Pancreas (tissue), 10 donors: ENCODE results near the gene GPRC5D. TPM values are rescaled to one million over a fixed set of nuclear protein-coding genes. Genes with fewer than 3 reads are reported as not detected.

Experiments used
- ATAC-seq, 4 donors: fragments of 200-7000 bp; cut with Tn5 transposase; one replicate each; pipeline versions ENCODE4 v1.8.0 to v1.9.1; 2020; ENCODE audit warnings: mild to moderate bottlenecking in 4 of 4, moderate library complexity in 4 of 4
- DNase-seq, 6 donors: peaks; one replicate each; pipeline ENCODE4 v3.0.0-alpha.2; 2020
- FAIRE-seq: peaks from 2 replicates; lab custom pipeline; 2012; peaks lifted over from hg19 to GRCh38; lab: Jason Lieb, UNC
- H3K27ac ChIP-seq, 4 donors: fragments of 200-600 bp; sonication (generic); 1 replicate in 3 of 4; 2 replicates in 1 of 4; pipeline versions ENCODE4 v1.5.0 to v1.8.0; 2020
- H3K27me3 ChIP-seq, 4 donors: fragments of 200-600 bp; one replicate each; pipeline ENCODE4 v1.8.0; 2021
- H3K36me3 ChIP-seq, 3 donors: fragments of 200-600 bp; sonication (generic) in 1 of 3; one replicate each; pipeline versions ENCODE4 v1.5.0 to v1.8.0; 2020 to 2021
- H3K4me1 ChIP-seq, 3 donors: fragments of 200-600 bp; one replicate each; pipeline ENCODE4 v1.8.0; 2021
- H3K4me3 ChIP-seq, 4 donors: fragments of 200-600 bp; sonication (generic) in 2 of 4; one replicate each; pipeline versions ENCODE4 v1.5.0 to v1.8.0; 2020 to 2021
- H3K9me3 ChIP-seq, 4 donors: fragments of 200-600 bp; one replicate each; pipeline ENCODE4 v1.8.0; 2021
- CTCF ChIP-seq, 4 donors: fragments of 200-600 bp; sonication (generic) in 3 of 4; IDR thresholded peaks; one replicate each; pipeline versions ENCODE4 v1.5.0 to v1.8.0; 2021; ENCODE audit warnings: antibody characterized with exemption in 4 of 4
- WGBS, 2 donors: extraction: QIAGEN DNeasy Blood & Tissue Kit; methylation state at CpG; one replicate each; pipeline ENCODE4 v1.1.7; 2013; 5-methylcytosine and 5-hydroxymethylcytosine counted together
- intact Hi-C, 3 donors: fragments of 100-400 bp; cut with DNase I; formaldehyde crosslinking; loops; one replicate each; pipeline versions ENCODE4 v1.11.1 to v1.14.2; 2022
- polyA plus RNA-seq, 2 donors: library from polyadenylated mRNA; stranded (reverse); fragments of 200-250 nt; gene quantifications; one replicate each; pipeline ENCODE4 v1.2.3, GENCODE V29; 2013
- total RNA-seq, 6 donors: library from RNA; stranded (reverse); fragmentation: NEBNext Ultra II Directional in 4 of 6; extraction: Animal tissue kit (Norgen Biotek cat#: 25700) in 4 of 6; gene quantifications; one replicate each; pipeline versions ENCODE4 v1.2.1 to v1.2.4, GENCODE V29; 2021 to 2023
- donor health status: healthy with polysubstance abuse.
- donor health status: DM: no; HTN: no; CAD: no; lungs with moderate emphysema.
- donor health status: DM: no; HTN: no; CAD: no.
- donor health status: control.
- donor health status: control.
- donor health status: Bipolar disorder and iron deficiency.
- donor health status: DM: yes; HTN: yes; CAD: no.
- donor health status: DM: no; HTN: no; CAD: no.
- donor health status: DM: no; HTN: no; CAD: no.
- donor health status: DM: yes; HTN: yes; CAD: no.

The GPRC5D gene
- total RNA-seq (under 1 TPM in 1 of 6 donors, not detected in 5; 0.24 TPM), polyA plus RNA-seq (under 1 TPM; 0.33 to 0.42 TPM)

DNA sequence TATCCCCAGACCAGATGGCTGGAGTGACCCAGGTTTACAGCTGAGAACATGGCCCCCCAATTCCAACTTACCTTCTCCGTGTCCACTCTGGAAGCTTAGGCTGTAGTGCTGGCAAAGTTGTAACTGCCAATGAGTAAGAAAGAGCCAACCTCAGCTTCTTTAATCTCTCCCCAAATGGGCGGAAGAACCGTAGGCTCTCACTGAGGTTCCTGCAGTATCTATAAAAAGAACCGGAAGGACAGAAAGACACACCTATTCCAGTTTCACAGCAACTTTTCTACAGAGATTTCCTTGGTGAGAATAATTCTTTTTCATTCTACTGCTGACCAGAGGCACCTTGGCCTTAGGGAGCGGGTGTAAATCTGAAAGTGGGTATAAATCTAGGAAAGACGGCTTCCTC, at the start of gene GPRC5D:
Gene GPRC5D, minus strand, starts transcription at position 135 of the 400 bp plus-strand sequence. CDS start 1,786 bp downstream, outside the sequence.
- no peaks in the 10 kb centered on the region for H3K4me1 ChIP-seq
- FAIRE-seq, result no peak
- WGBS, 2 donors, result 95 to 97% methylated on average over 6 of the region's 6 CpGs

GRCh38 chr12:13001775-13002040, 49.7 kb upstream of the GPRC5D start:
- Histone ChIP-seq H3K9me3 (no peaks in the 10 kb centered on the region), H3K27me3 (no peaks in the 10 kb centered on the region), H3K4me3 (peak overlapping the region in 3 of 4 donors; percentile 64 to 78 (median 75)), H3K27ac (peak overlapping the region; percentile 60 to 92 (median 83)), H3K4me1 (peaks cover 4 to 20% (median 16%) of the 10 kb centered on the region in 3 donors), H3K36me3 (no peaks in the 10 kb centered on the region)
- no peak for ATAC-seq
- no peak for DNase-seq
- 45 to 59% methylated on average over 16 of the region's 16 CpGs for WGBS, 2 donors
- TF ChIP-seq CTCF (IDR thresholded peaks at IDR 0.05), result no peak
- FAIRE-seq, result no peak
- intact Hi-C loops, result no loop called here

More for the DNA sequence above, at the start of gene GPRC5D:
- Histone ChIP-seq H3K4me3 (no peak within 1 kb of the TSS), H3K27ac (no peak within 1 kb of the TSS), H3K36me3 (no peaks in the 10 kb centered on the region), H3K9me3 (no peaks in the 10 kb centered on the region), H3K27me3 (no peaks in the 10 kb centered on the region)
- intact Hi-C loops, result no loop called here
- no peak for TF ChIP-seq CTCF (IDR thresholded peaks at IDR 0.05)
- no peak for DNase-seq
- no peak for ATAC-seq

GRCh38 chr12:13000925-13001774, 49.2 kb upstream of the GPRC5D start:
- H3K4me1 ChIP-seq, result peaks cover 6 to 22% (median 16%) of the 10 kb centered on the region in 3 donors
- peak; percentile 39 to 84 (median 58) for DNase-seq
- H3K27ac ChIP-seq, result peak overlapping the region; percentile 60 to 92 (median 83)
- intact Hi-C loops, result no loop called here
- WGBS, 2 donors, result 1 to 2% methylated on average over 64 to 82 of the region's 82 CpGs
- H3K27me3 ChIP-seq, result no peaks in the 10 kb centered on the region
- H3K36me3 ChIP-seq, result no peaks in the 10 kb centered on the region
- peak overlapping the region; percentile 64 to 78 (median 70) for H3K4me3 ChIP-seq
- H3K9me3 ChIP-seq, result no peaks in the 10 kb centered on the region
- peak in 1 of 4 donors; percentile 13 for TF ChIP-seq CTCF (IDR thresholded peaks at IDR 0.05)
- no peak for FAIRE-seq
- ATAC-seq, result peak; percentile 32 to 50 (median 40)

- DNase-seq, result peak in 1 of 6 donors; percentile 24
- 0% methylated on average over 14 to 16 of the region's 16 CpGs for WGBS, 2 donors
- no peaks in the 10 kb centered on the region for H3K9me3 ChIP-seq
- TF ChIP-seq CTCF (IDR thresholded peaks at IDR 0.05), result no peak
- no peaks in the 10 kb centered on the region for H3K36me3 ChIP-seq
- peaks cover 6 to 20% (median 16%) of the 10 kb centered on the region in 3 donors for H3K4me1 ChIP-seq
- no peaks in the 10 kb centered on the region for H3K27me3 ChIP-seq
- peak; percentile 30 to 47 (median 38) for ATAC-seq
- H3K27ac ChIP-seq, result peak overlapping the region; percentile 60 to 92 (median 83)
- peak overlapping the region; percentile 64 to 78 (median 70) for H3K4me3 ChIP-seq
- FAIRE-seq, result no peak
- intact Hi-C loops, result no loop called here
Observed at GRCh38 chr12:13000616-13000924, 48.6 kb upstream of the GPRC5D start.
